Colonic mucosa (tissue), 4 donors: ENCODE results near the gene COX7B2. TPM values are rescaled to one million over a fixed set of nuclear protein-coding genes. Genes with fewer than 3 reads are reported as not detected.

ENCODE experiments used
- DNase-seq: peaks from one replicate; pipeline ENCODE4 v3.0.0-alpha.2; 2020
- H3K27ac ChIP-seq: fragments of 200-600 bp; one replicate; pipeline ENCODE4 v1.8.0; 2021
- H3K27me3 ChIP-seq: fragments of 200-600 bp; one replicate; pipeline ENCODE4 v1.8.0; 2021
- H3K36me3 ChIP-seq: fragments of 200-600 bp; one replicate; pipeline ENCODE4 v1.8.0; 2021
- H3K4me1 ChIP-seq: fragments of 200-600 bp; one replicate; pipeline ENCODE4 v1.8.0; 2021; ENCODE audit warnings: mild to moderate bottlenecking
- H3K4me3 ChIP-seq: fragments of 200-600 bp; one replicate; pipeline ENCODE4 v1.8.0; 2021
- H3K9ac ChIP-seq, 2 donors: one replicate each; pipeline ENCODE4 v1.7.0; 2013; ENCODE audit warnings: control low read depth in 2 of 2, low read depth in 2 of 2, low read length in 2 of 2
- H3K9me3 ChIP-seq: fragments of 200-600 bp; one replicate; pipeline ENCODE4 v1.8.0; 2021
- CTCF ChIP-seq: fragments of 200-600 bp; IDR thresholded peaks from one replicate; pipeline ENCODE4 v1.8.0; 2022; ENCODE audit warnings: antibody characterized with exemption, mild to moderate bottlenecking
- intact Hi-C: fragments of 100-400 bp; cut with DNase I; formaldehyde crosslinking; loops from one replicate; pipeline ENCODE4 v1.14.1; 2022
- total RNA-seq, 2 donors: library from RNA; stranded (reverse); fragmentation: NEBNext Ultra II Directional in 1 of 2; extraction: Animal tissue kit (Norgen Biotek cat#: 25700) in 1 of 2; gene quantifications; one replicate each; pipeline ENCODE4 v1.2.1, GENCODE V29; 2021
- donor health status: healthy.
- donor health status: DM: no; HTN: no; CAD: no.
- donor health status: DM: no; HTN: no; CAD: no.

The COX7B2 gene
- not detected for total RNA-seq

GRCh38 chr4:46909078-46909477 is at the start of gene COX7B2:
COX7B2 (minus strand) TSS chr4:46909245; CDS start chr4:46735192, 174,053 bp downstream.
- no peaks in the 10 kb centered on the region for H3K4me1 ChIP-seq
- no peak within 1 kb of the TSS for H3K4me3 ChIP-seq
- no peaks in the 10 kb centered on the region for H3K27me3 ChIP-seq
- no peaks in the 10 kb centered on the region for H3K9me3 ChIP-seq
- intact Hi-C loops = no loop called here
- no peaks in the 10 kb centered on the region for H3K36me3 ChIP-seq
- no peak within 1 kb of the TSS for H3K9ac ChIP-seq
- TF ChIP-seq CTCF = no peak
- no peak for DNase-seq
- no peak within 1 kb of the TSS for H3K27ac ChIP-seq

- Histone ChIP-seq H3K27me3 (no peaks in the 10 kb centered on the region), H3K9ac (no peak overlapping the region), H3K27ac (no peak overlapping the region), H3K36me3 (no peaks in the 10 kb centered on the region), H3K9me3 (no peaks in the 10 kb centered on the region), H3K4me1 (no peaks in the 10 kb centered on the region), H3K4me3 (no peak overlapping the region)
- no peak for TF ChIP-seq CTCF
- no peak for DNase-seq
- intact Hi-C loops = no loop called here
These were observed 47.4 kb upstream of the COX7B2 start for GRCh38 chr4:46956451-46956850.

- no peaks in the 10 kb centered on the region for H3K27me3 ChIP-seq
- no peak overlapping the region for H3K4me3 ChIP-seq
- H3K9ac ChIP-seq = no peak overlapping the region
- DNase-seq = no peak
- H3K4me1 ChIP-seq = no peaks in the 10 kb centered on the region
- H3K27ac ChIP-seq = no peak overlapping the region
- H3K36me3 ChIP-seq = no peaks in the 10 kb centered on the region
- no peaks in the 10 kb centered on the region for H3K9me3 ChIP-seq
- intact Hi-C loops = no loop called here
- no peak for TF ChIP-seq CTCF
These were observed 46.6 kb upstream of the COX7B2 start for GRCh38 chr4:46955601-46956000.

GRCh38 chr4:46954643-46955042 is 45.6 kb upstream of the COX7B2 start:
- Histone ChIP-seq H3K4me3 (no peak overlapping the region), H3K4me1 (no peaks in the 10 kb centered on the region), H3K36me3 (no peaks in the 10 kb centered on the region), H3K27me3 (no peaks in the 10 kb centered on the region), H3K9ac (no peak overlapping the region), H3K27ac (no peak overlapping the region), H3K9me3 (no peaks in the 10 kb centered on the region)
- no peak for TF ChIP-seq CTCF
- no peak for DNase-seq
- intact Hi-C loops = no loop called here

GRCh38 chr4:46953564-46953963 is 44.5 kb upstream of the COX7B2 start:
- Histone ChIP-seq H3K27me3 (no peaks in the 10 kb centered on the region), H3K36me3 (no peaks in the 10 kb centered on the region), H3K9ac (no peak overlapping the region), H3K27ac (no peak overlapping the region), H3K9me3 (no peaks in the 10 kb centered on the region), H3K4me3 (no peak overlapping the region), H3K4me1 (no peaks in the 10 kb centered on the region)
- intact Hi-C loops = no loop called here
- TF ChIP-seq CTCF = no peak
- DNase-seq = no peak

GRCh38 chr4:46952451-46952850 is 43.4 kb upstream of the COX7B2 start:
- DNase-seq = no peak
- TF ChIP-seq CTCF = no peak
- no peak overlapping the region for H3K9ac ChIP-seq
- H3K27ac ChIP-seq = no peak overlapping the region
- H3K4me3 ChIP-seq = no peak overlapping the region
- H3K9me3 ChIP-seq = no peaks in the 10 kb centered on the region
- H3K4me1 ChIP-seq = no peaks in the 10 kb centered on the region
- intact Hi-C loops = no loop called here
- H3K27me3 ChIP-seq = no peaks in the 10 kb centered on the region
- no peaks in the 10 kb centered on the region for H3K36me3 ChIP-seq
